ENCODE data around the gene AFF2.

DNA sequence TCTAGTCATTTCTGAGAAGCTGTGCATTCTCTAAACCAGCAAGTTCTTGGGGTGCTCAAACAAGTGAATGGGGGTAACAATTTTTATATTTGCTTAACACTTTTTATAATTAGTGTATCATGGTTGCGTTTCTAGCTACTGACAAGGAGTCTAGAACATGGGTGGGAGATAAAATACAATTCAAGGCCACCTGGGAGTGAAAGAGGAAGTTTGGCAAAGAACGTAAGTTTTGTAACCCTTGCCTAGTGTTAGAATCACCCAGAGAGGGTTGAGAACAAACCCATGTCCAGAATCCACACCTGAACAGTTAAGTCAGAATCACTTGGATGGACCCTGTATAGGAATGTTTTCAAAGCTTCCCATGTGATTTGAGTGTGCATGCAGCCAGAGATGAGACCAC is 92.7 kb downstream of the AFF2 start:
- TF ChIP-seq, protein P1, sequence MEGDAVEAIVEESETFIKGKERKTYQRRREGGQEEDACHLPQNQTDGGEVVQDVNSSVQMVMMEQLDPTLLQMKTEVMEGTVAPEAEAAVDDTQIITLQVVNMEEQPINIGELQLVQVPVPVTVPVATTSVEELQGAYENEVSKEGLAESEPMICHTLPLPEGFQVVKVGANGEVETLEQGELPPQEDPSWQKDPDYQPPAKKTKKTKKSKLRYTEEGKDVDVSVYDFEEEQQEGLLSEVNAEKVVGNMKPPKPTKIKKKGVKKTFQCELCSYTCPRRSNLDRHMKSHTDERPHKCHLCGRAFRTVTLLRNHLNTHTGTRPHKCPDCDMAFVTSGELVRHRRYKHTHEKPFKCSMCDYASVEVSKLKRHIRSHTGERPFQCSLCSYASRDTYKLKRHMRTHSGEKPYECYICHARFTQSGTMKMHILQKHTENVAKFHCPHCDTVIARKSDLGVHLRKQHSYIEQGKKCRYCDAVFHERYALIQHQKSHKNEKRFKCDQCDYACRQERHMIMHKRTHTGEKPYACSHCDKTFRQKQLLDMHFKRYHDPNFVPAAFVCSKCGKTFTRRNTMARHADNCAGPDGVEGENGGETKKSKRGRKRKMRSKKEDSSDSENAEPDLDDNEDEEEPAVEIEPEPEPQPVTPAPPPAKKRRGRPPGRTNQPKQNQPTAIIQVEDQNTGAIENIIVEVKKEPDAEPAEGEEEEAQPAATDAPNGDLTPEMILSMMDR (IDR thresholded peaks at IDR 0.05; ENCODE audit: low read length): no peak
- TF ChIP-seq EZH2 (optimal IDR thresholded peaks at IDR 0.05; ENCODE audit: low read depth, low read length): no peak
